ENCODE data around the gene DDX41.

DDX41 gene

DNA sequence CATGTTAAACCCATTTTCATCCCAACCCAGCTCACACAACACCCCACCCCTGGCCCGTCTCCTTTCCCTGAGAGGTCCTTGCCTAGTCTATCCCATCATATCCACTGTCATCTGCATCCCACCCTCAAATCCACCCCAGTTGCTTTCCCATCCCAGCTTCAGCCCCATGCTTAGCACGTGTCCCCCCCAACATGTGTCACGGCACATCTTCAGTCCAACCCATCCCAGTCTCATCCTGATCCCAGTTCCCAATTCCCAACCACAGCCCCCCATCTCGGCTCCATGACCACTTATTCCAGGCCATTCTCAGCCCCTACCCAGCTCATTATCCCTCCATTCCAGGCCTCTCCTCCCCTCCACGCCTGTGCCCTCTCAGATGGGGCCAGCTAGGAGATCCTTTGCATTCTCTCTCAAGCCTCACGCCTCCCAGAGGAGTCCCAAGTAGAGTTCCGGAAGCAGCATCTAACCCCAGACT lies 42.7 kb downstream of the DDX41 start:
- Mint-ChIP-seq H3K4me3 (peak overlapping the region; percentile 71), H3K9me3 (no peaks in the 10 kb centered on the region), H3K4me1 (peaks cover 51% of the 10 kb centered on the region), H3K27me3 (peaks cover 64% of the 10 kb centered on the region), H3K27ac (no peak overlapping the region), H3K36me3 (no peaks in the 10 kb centered on the region)
- CTCF ChIA-PET = interaction anchor here (0.9 kb wide), 1 partner anchor 27 kb away, joined by 3 read pairs; no protein-coding TSS in a partner anchor
- DNase-seq = no peak

DNA sequence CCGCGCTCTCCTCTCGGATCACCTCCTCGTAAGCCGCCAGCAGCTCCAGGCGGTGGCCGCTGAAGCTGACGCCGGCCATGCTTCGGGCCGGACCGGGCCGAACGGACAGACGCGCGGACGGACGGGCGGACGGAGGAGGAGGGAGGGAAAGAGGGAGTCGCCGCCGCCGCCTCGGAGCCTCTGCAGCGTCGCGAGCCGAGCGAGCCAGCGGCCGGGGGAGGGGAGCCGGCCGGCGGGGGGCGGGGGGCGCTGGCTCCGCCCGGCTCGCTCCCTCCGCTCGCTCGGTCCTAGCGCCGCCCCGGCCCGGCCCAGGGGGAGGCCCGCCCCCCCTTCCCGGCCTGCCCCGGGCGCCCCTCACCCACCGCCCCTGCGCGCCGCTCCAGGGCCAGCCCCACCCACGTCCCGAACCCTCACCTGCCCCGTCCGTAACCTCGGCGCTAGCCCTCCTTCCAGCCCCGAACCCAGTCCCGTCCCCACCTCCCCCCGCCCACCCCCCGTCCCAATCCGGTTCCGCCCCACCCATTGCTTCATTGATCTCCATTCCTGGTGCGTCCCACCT lies 43.2 kb downstream of the DDX41 start, which contains the start of gene DBN1:
TSS of gene DBN1 (minus strand) at position 192 of the 559 bp plus-strand sequence. CDS start at position 79, 113 bp downstream.
- peak within 1 kb of the TSS; percentile 71 for H3K4me3 Mint-ChIP-seq
- H3K27ac Mint-ChIP-seq = no peak within 1 kb of the TSS
- H3K4me1 Mint-ChIP-seq = peaks cover 46% of the 10 kb centered on the region
- H3K27me3 Mint-ChIP-seq = peaks cover 64% of the 10 kb centered on the region
- peak; percentile 42 for DNase-seq
- no peaks in the 10 kb centered on the region for H3K36me3 Mint-ChIP-seq
- no peaks in the 10 kb centered on the region for H3K9me3 Mint-ChIP-seq
- CTCF ChIA-PET = interaction anchor here (0.6 to 2.0 kb wide), 3 partner anchors 27 to 69 kb away, joined by 3 to 8 read pairs (median 3); no protein-coding TSS in a partner anchor

DNA sequence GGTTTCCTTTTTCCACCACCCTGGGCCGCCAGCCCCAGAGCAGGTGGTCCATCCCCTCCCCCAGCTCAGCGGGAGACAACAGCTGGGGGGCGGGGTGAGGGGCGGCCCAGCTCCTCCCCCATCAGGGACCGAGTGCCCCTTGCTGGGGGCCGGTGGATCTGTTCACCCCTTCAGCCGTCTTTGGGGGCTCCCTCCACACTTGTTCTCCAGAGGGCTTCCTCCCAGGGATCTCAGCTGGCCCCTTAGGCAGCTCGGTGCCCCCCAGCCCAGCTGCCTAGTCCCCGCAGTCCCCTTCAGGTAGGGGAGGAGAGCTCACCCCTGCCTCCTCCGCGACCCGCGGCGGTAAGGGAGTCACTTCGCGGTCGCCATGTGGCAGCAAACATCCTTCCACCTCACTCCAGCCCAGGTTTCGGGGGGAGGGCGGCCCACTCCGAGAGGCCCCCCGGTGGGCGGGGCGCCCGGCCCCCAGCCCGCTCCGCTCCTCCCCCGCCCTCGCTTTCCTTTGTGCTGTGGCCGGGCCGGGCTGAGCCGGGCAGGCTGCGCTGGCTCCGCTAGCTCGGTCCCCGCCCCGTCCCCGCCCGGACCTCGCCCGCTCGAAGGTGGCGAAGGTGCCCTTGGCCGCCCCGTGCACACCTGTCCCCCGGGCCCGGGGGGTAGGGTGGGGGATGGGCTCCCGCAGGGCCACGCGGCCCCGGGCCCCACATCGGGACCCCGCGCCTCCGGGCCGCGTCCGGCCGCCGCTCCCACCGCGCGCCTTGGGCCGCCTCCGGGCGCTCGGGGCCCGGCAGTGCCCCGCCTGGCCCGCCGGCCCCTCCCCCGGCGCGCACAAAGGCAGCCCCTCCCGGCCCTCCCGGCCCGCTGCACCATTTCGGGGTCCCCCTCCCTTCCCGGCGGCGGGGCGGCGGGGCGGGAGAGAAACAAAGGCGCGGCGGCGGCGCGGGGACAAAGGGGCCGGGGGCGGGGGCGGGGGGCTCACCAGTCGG lies 44.0 kb downstream of the DDX41 start:
- CTCF ChIA-PET = interaction anchor here (0.6 to 2.0 kb wide), 4 partner anchors 28 to 196 kb away, joined by 3 to 8 read pairs (median 3); no protein-coding TSS in a partner anchor
- peak; percentile 69 for DNase-seq
- peaks cover 39% of the 10 kb centered on the region for H3K4me1 Mint-ChIP-seq

DNA sequence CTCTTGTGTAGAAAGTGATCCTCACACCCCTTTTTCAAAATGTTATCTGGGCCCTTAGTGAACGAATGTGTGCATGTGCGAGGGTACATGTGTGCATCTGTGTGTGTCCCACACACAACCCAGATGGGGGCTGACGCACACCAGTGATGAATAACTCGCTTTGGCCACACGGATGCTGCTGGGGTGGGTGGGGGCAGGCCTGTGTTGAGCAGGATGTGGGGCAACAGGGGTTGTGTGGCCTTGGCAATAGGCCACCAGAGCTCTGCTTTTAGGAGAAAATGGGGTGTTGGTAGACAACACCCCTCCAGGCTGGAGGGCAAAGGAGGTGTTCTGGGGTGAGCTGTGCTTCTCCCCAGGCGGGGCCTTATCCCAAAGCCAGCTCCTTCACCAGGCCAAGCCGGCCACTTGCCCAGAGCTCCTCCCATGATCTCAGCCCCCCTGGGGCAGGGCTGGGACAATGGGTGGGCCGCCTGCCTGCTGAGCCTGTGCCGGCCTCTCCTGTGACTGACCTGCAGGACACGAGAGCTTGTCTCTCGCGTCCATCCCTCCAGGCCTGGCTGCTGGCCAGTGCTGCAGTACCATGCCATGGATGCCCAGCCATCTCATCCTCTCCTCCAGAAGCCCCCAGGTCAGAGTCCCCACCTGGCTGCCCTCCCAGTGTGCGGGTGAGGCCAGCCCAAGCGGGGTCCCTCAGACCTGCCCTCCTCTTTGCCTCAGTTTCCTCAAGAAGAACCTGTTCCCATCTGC lies 45.0 kb downstream of the DDX41 start:
- no peak for DNase-seq
- no peaks in the 10 kb centered on the region for H3K9me3 Mint-ChIP-seq
- H3K4me1 Mint-ChIP-seq = peaks cover 37% of the 10 kb centered on the region
- H3K4me3 Mint-ChIP-seq = peak overlapping the region; percentile 3
- CTCF ChIA-PET = interaction anchor here (0.7 to 2.0 kb wide), 5 partner anchors 15 to 195 kb away, joined by 3 to 8 read pairs (median 4); no protein-coding TSS in a partner anchor
- H3K36me3 Mint-ChIP-seq = no peaks in the 10 kb centered on the region
- H3K27ac Mint-ChIP-seq = no peak overlapping the region
- H3K27me3 Mint-ChIP-seq = peaks cover 72% of the 10 kb centered on the region

More for the DNA sequence above, 44.0 kb downstream of the DDX41 start:
- H3K27ac Mint-ChIP-seq = no peak overlapping the region
- H3K4me3 Mint-ChIP-seq = peak overlapping the region; percentile 62
- H3K27me3 Mint-ChIP-seq = peaks cover 64% of the 10 kb centered on the region
- no peaks in the 10 kb centered on the region for H3K9me3 Mint-ChIP-seq
- no peaks in the 10 kb centered on the region for H3K36me3 Mint-ChIP-seq

DNA sequence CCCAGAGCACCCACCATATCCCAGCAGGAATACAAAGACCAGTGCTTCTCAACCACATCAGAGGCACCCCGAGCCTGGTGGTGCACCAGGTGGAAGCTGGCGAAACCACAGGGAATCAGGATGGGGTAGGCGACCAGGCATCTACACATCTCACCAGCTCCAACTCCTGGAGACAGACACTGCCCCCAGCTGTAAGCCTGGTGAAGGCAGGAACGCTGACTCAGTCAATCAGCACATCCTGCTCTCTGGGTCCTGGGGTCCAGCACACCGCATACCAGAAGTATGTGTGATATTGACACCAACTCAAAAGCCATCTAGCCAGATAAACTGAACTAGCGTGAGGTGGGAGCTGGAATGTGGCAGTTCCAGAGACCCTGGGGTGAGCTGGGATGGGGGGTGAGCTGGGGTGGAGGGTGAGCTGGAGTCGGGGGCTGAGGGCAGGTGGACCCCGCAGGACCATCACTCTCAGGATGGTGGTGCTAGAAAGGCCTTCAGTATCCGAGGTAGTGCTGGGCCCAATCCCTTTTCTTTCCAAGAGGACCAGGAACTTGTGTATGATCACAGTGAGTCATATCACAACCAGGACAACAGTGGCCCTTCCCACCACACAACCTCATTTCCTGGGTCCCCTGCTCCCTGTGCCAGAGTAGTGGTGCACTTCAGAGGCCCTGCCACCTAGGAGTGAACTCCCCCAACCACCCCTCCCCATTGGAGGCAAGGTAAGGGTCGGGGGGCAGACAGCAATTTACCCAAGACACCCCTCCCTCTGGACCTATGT lies 45.8 kb downstream of the DDX41 start:
- H3K4me1 Mint-ChIP-seq = peaks cover 33% of the 10 kb centered on the region
- H3K27me3 Mint-ChIP-seq = peaks cover 70% of the 10 kb centered on the region
- no peaks in the 10 kb centered on the region for H3K36me3 Mint-ChIP-seq
- DNase-seq = no peak
- H3K27ac Mint-ChIP-seq = no peak overlapping the region
- no peaks in the 10 kb centered on the region for H3K9me3 Mint-ChIP-seq
- H3K4me3 Mint-ChIP-seq = no peak overlapping the region
- CTCF ChIA-PET = interaction anchor here (1.0 to 2.0 kb wide), 4 partner anchors 14 to 67 kb away, joined by 3 to 8 read pairs (median 4); no protein-coding TSS in a partner anchor

DNA sequence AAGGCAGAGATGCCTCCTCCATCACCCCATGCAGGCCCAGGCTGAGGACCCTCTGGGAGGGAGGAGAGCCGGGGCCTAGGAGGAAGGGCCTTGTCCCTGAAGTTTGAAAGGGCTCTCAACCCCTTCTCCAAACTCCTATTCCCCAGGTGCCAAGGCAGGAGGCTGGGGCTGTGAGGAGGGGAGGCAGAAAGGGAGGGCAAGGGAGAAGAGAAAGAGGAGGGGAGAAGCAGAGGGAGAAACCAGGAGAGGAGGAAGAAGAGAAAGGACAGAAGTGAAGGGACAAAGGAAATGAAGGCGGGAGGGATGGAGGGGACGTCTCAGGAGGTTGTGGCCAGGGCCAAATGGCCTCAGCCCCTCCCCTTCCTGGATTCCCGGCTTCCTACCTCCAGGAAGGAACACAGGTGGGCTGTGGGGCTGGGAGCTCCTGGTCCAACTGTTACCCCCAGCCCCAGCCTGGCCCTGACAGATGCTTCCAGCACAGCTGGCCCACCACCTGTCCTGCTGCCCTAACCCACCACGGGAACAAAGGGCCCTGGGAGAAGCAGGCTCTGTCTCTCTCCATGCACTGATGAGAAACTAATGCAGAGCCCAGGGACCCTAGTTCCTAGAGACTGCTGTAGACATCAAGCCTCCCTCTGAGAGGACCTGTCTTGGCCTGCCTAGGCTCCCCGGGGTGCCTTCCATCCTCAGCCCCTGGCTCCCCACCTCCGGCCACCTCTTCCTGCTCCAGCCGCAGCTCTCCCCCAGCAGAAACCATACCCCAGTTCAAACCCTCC lies 46.8 kb downstream of the DDX41 start:
- H3K36me3 Mint-ChIP-seq = no peaks in the 10 kb centered on the region
- DNase-seq = no peak
- peaks cover 25% of the 10 kb centered on the region for H3K4me1 Mint-ChIP-seq
- H3K27me3 Mint-ChIP-seq = peaks cover 59% of the 10 kb centered on the region
- CTCF ChIA-PET = interaction anchor here (0.6 to 1.2 kb wide), 2 partner anchors 25 to 66 kb away, joined by 3 read pairs; no protein-coding TSS in a partner anchor
- H3K27ac Mint-ChIP-seq = no peak overlapping the region
- H3K9me3 Mint-ChIP-seq = no peaks in the 10 kb centered on the region
- H3K4me3 Mint-ChIP-seq = no peak overlapping the region

DNA sequence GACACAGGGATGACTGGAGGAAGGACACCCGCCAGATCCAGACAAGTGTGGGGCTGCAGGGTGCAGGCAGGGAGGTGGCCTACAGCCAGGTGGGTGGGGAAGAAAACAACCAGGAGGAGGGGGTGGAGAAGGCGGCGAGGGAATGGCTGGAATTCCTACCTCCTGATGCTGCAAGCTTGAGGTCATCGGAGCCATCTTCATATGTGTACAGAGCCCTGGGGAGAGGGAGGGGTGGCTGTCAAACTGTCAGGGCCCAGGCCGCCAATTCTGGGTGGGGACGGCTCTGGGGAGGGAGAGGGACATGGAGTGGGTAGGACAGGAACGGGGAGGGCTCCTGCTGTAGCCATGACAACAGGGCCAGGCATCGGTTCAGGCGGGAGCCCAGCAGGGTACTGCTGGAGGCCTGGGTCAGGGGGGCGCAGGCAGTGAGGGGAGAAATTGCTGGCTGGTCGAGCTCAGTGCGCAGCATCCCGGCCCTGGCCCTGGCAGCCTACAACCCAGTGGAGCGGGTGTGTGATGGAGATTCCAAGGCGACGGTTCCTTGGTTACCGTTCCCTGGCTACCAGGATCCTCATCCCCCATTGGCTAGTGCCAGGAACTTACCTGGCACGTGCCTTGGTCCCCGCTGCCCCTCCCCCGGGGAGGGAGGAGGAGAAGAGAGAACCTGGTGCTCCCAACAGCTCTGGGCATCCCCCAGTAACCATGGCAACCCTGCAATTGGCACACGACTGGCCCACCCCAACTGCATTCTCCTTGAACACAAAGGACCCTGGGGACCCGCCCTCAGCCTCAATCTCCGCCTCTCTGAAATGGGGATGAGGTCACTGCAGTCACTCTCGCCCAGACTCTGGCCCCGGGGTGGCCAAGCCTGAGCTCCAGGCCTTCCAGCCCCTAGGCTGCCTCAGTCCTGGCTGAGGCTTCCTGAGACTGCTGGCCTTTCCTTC lies 47.8 kb downstream of the DDX41 start:
- DNase-seq = no peak
- CTCF ChIA-PET = interaction anchor here (0.7 to 1.5 kb wide), 3 partner anchors 11 to 66 kb away, joined by 3 to 6 read pairs (median 4); no protein-coding TSS in a partner anchor
- H3K36me3 Mint-ChIP-seq = no peaks in the 10 kb centered on the region
- H3K4me1 Mint-ChIP-seq = peaks cover 18% of the 10 kb centered on the region
- peaks cover 50% of the 10 kb centered on the region for H3K27me3 Mint-ChIP-seq
- no peak overlapping the region for H3K4me3 Mint-ChIP-seq
- H3K27ac Mint-ChIP-seq = no peak overlapping the region
- no peaks in the 10 kb centered on the region for H3K9me3 Mint-ChIP-seq

DNA sequence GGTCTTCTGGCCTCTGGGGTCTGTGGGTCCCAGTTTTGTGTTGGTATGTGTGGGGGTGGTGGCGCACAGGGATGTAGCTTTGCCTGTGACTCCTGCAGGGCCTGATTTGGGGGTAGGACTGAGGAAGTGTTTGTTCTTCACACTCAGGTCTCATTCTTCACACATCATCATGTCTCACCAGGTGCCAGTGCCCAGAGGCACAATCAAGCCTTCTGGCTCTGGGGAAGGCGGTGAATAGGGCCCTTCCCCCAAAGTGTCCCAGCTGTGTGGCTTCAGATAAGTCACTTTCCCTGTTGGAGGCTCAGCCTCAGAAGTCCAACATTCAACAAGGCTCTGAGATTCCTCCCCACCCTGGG lies 48.5 kb downstream of the DDX41 start:
- Mint-ChIP-seq H3K36me3 (no peaks in the 10 kb centered on the region), H3K4me1 (peaks cover 16% of the 10 kb centered on the region), H3K27me3 (peaks cover 46% of the 10 kb centered on the region), H3K4me3 (no peak overlapping the region), H3K27ac (no peak overlapping the region), H3K9me3 (no peaks in the 10 kb centered on the region)
- no peak for DNase-seq
- CTCF ChIA-PET = interaction anchor here (0.8 to 1.5 kb wide), 2 partner anchors 11 to 65 kb away, joined by 3 to 6 read pairs; no protein-coding TSS in a partner anchor

DNA sequence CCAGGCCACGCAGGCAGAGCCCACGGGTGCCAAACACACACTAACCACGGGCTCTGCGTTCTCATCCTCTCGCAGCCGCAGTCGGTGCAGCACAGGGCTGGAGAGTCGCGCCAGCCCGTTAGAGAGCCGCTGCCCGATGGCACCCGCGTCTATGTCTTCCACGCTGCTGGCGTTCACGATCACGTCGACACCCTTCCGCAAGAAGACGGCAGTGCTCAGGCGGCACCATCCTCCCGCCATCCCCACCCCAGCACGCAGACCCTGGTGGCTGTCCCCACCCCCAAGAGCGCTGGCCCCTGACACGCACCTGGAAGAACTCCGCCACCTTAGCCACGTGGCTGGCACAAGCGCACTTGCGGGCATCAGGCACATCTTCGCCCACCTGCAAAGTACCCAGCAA lies 49.3 kb downstream of the DDX41 start:
- Mint-ChIP-seq H3K36me3 (no peaks in the 10 kb centered on the region), H3K4me3 (no peak overlapping the region), H3K4me1 (peaks cover 18% of the 10 kb centered on the region), H3K9me3 (no peaks in the 10 kb centered on the region), H3K27me3 (peaks cover 48% of the 10 kb centered on the region), H3K27ac (no peak overlapping the region)
- DNase-seq = no peak
- CTCF ChIA-PET = interaction anchor here (1.5 kb wide), 1 partner anchor 64 kb away, joined by 6 read pairs; no protein-coding TSS in a partner anchor

DNA sequence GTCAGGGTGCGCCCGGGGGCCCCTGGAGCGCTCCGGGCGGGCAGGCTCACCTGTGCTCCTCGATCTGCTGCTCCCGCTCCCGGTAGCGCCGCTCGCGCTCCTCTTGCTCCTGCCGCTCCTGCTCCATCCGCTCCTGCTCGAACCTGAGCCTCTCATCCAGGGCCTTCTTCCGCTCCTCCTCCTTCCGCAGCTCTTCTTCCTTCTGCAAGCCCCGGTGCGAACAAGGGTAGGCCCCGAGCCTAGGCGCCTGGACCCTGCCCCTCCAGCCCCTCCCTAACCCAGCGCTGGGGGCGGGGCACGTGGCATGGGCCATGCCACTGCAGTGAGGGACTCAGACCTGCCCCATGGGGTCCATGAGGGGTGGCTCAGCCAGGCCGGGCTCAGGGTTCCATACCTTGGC lies 49.9 kb downstream of the DDX41 start:
- H3K9me3 Mint-ChIP-seq = no peaks in the 10 kb centered on the region
- H3K4me3 Mint-ChIP-seq = no peak overlapping the region
- DNase-seq = no peak
- H3K36me3 Mint-ChIP-seq = no peaks in the 10 kb centered on the region
- CTCF ChIA-PET = no interaction called here
- H3K4me1 Mint-ChIP-seq = peaks cover 20% of the 10 kb centered on the region
- peaks cover 47% of the 10 kb centered on the region for H3K27me3 Mint-ChIP-seq
- no peak overlapping the region for H3K27ac Mint-ChIP-seq

DNA sequence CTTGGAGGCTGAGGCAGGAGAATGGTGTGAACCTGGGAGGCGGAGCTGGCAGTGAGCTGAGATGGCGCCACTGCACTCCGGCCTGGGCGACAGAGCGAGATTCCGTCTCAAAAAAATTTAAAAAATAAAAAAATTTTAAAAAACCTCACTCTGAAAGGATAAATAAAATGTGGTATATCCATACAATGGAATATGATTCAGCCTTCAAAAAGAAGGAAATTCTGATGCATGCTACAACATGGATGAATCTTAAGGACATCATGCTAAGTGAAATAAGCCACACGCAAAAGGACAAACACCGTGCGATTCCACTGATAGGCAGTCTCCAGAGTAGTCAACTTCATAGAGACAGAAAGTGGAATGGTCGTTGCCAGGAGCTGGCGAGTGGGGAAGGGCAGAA lies 51.7 kb downstream of the DDX41 start:
- CTCF ChIA-PET = interaction anchor here (0.6 to 1.1 kb wide), 3 partner anchors 9 to 354 kb away, joined by 3 read pairs; partner anchors contain the start of gene B4GALT7
- no peak overlapping the region for H3K27ac Mint-ChIP-seq
- no peaks in the 10 kb centered on the region for H3K9me3 Mint-ChIP-seq
- H3K36me3 Mint-ChIP-seq = no peaks in the 10 kb centered on the region
- peaks cover 18% of the 10 kb centered on the region for H3K4me1 Mint-ChIP-seq
- H3K27me3 Mint-ChIP-seq = peaks cover 29% of the 10 kb centered on the region
- H3K4me3 Mint-ChIP-seq = no peak overlapping the region
- DNase-seq = no peak

All from activated naive CD4-positive, alpha-beta T cell treated with anti-CD3 and anti-CD28 coated beads, Interleukin-2, amount 10 ng/mL, durations not matched to agents 7 days and 5 days (primary cell).